ENCODE results near the gene GPR18. TPM values are rescaled to one million over a fixed set of nuclear protein-coding genes. Genes with fewer than 3 reads are reported as not detected.

GPR18 gene
- total and polyA plus RNA-seq, 2 donors (not counting 1 experiment from before 2014, with no cell fraction given): not detected

- TF ChIP-seq EZH2 (IDR thresholded peaks at IDR 0.05; ENCODE audit: low read length, missing control alignments) (no peak), CTCF (conservative IDR thresholded peaks at IDR 0.05 in 1 of 2, IDR thresholded peaks at IDR 0.05 in 1 of 2; ENCODE audit: low read depth in 1 of 2, low read length in 2 of 2) (no peak)
- Histone ChIP-seq H3K9me3 (ENCODE audit: control insufficient read depth, insufficient read depth, low read depth, low read length) (no peaks in the 10 kb centered on the region), H3K79me2 (ENCODE audit: control insufficient read depth, insufficient read depth, low read length) (peaks cover 10% of the 10 kb centered on the region), H3K27me3 (ENCODE audit: control insufficient read depth, insufficient read depth, low read length) (no peaks in the 10 kb centered on the region), H3K4me3 (replicated peaks in 1 of 4; ENCODE audit: control extremely low read depth in 1 of 4, insufficient read depth in 1 of 4, low read depth in 3 of 4, low read length in 4 of 4) (no peak overlapping the region), H3K4me2 (ENCODE audit: extremely low read depth, insufficient read depth, low read length) (no peak overlapping the region), H3K27ac (ENCODE audit: insufficient read depth, low read length) (no peak overlapping the region), H3K36me3 (ENCODE audit: control insufficient read depth, insufficient read depth, low read length) (no peaks in the 10 kb centered on the region), H2AFZ (ENCODE audit: low read length) (no peak overlapping the region), H3K4me1 (ENCODE audit: control insufficient read depth, extremely low read depth, insufficient read depth, low read length) (no peaks in the 10 kb centered on the region), H4K20me1 (ENCODE audit: control insufficient read depth, extremely low read depth, insufficient read depth, low read length) (no peaks in the 10 kb centered on the region), H3K9ac (ENCODE audit: insufficient read depth, low read length) (no peak overlapping the region)
- DNase-seq (ENCODE audit: low read depth in 2 of 2): peak in 1 of 2 donors; percentile 19
Observed at GRCh38 chr13:99218545-99218944, 39.6 kb downstream of the GPR18 start.

- H3K79me2 ChIP-seq (ENCODE audit: control insufficient read depth, insufficient read depth, low read length): peaks cover 10% of the 10 kb centered on the region
- DNase-seq (ENCODE audit: low read depth in 2 of 2): no peak
- H3K4me1 ChIP-seq (ENCODE audit: control insufficient read depth, extremely low read depth, insufficient read depth, low read length): no peaks in the 10 kb centered on the region
- no peak overlapping the region for H3K27ac ChIP-seq (ENCODE audit: insufficient read depth, low read length)
- no peak overlapping the region for H2AFZ ChIP-seq (ENCODE audit: low read length)
- H3K36me3 ChIP-seq (ENCODE audit: control insufficient read depth, insufficient read depth, low read length): no peaks in the 10 kb centered on the region
- no peaks in the 10 kb centered on the region for H4K20me1 ChIP-seq (ENCODE audit: control insufficient read depth, extremely low read depth, insufficient read depth, low read length)
- no peaks in the 10 kb centered on the region for H3K27me3 ChIP-seq (ENCODE audit: control insufficient read depth, insufficient read depth, low read length)
- no peaks in the 10 kb centered on the region for H3K9me3 ChIP-seq (ENCODE audit: control insufficient read depth, insufficient read depth, low read depth, low read length)
- TF ChIP-seq EZH2 (IDR thresholded peaks at IDR 0.05; ENCODE audit: low read length, missing control alignments) (no peak), CTCF (conservative IDR thresholded peaks at IDR 0.05 in 1 of 2, IDR thresholded peaks at IDR 0.05 in 1 of 2; ENCODE audit: low read depth in 1 of 2, low read length in 2 of 2) (no peak)
- H3K9ac ChIP-seq (ENCODE audit: insufficient read depth, low read length): no peak overlapping the region
- H3K4me3 ChIP-seq (replicated peaks in 1 of 4; ENCODE audit: control extremely low read depth in 1 of 4, insufficient read depth in 1 of 4, low read depth in 3 of 4, low read length in 4 of 4): no peak overlapping the region
- no peak overlapping the region for H3K4me2 ChIP-seq (ENCODE audit: extremely low read depth, insufficient read depth, low read length)
Observed at GRCh38 chr13:99218126-99218525, 40.1 kb downstream of the GPR18 start.

- H3K4me3 ChIP-seq (replicated peaks in 1 of 4; ENCODE audit: control extremely low read depth in 1 of 4, insufficient read depth in 1 of 4, low read depth in 3 of 4, low read length in 4 of 4): no peak overlapping the region
- H4K20me1 ChIP-seq (ENCODE audit: control insufficient read depth, extremely low read depth, insufficient read depth, low read length): no peaks in the 10 kb centered on the region
- peaks cover 10% of the 10 kb centered on the region for H3K79me2 ChIP-seq (ENCODE audit: control insufficient read depth, insufficient read depth, low read length)
- no peak for DNase-seq (ENCODE audit: low read depth in 2 of 2)
- no peaks in the 10 kb centered on the region for H3K36me3 ChIP-seq (ENCODE audit: control insufficient read depth, insufficient read depth, low read length)
- H3K9me3 ChIP-seq (ENCODE audit: control insufficient read depth, insufficient read depth, low read depth, low read length): no peaks in the 10 kb centered on the region
- no peak overlapping the region for H3K9ac ChIP-seq (ENCODE audit: insufficient read depth, low read length)
- no peak overlapping the region for H3K27ac ChIP-seq (ENCODE audit: insufficient read depth, low read length)
- H3K27me3 ChIP-seq (ENCODE audit: control insufficient read depth, insufficient read depth, low read length): no peaks in the 10 kb centered on the region
- no peak overlapping the region for H2AFZ ChIP-seq (ENCODE audit: low read length)
- no peak overlapping the region for H3K4me2 ChIP-seq (ENCODE audit: extremely low read depth, insufficient read depth, low read length)
- TF ChIP-seq EZH2 (IDR thresholded peaks at IDR 0.05; ENCODE audit: low read length, missing control alignments) (no peak), CTCF (conservative IDR thresholded peaks at IDR 0.05 in 1 of 2, IDR thresholded peaks at IDR 0.05 in 1 of 2; ENCODE audit: low read depth in 1 of 2, low read length in 2 of 2) (no peak)
- H3K4me1 ChIP-seq (ENCODE audit: control insufficient read depth, extremely low read depth, insufficient read depth, low read length): no peaks in the 10 kb centered on the region
Observed at GRCh38 chr13:99217461-99218110, 40.6 kb downstream of the GPR18 start.

Data from fibroblast of lung (primary cell).